Measurements from ENCODE around the gene HCFC1R1.

DNA sequence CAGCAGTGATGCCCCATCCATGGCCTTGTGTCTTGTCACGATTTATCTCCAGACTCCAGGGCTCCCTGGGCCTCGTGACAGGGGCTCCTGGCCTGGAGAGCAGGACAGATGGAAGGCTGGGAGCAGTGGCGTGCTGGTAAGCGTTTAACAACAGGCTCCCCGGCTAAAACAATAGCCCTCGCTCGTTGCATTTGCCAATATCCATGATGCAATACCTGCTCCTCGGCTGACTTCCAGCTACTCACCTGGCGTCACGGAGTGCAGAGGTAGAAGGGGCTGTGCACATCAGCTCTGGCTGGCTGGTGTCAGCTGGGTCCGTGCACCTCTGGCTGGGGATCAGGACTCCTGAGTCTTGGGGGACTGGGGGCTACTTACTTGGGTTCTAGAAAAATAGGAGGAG is 14.5 kb upstream of the HCFC1R1 start:
- TF ChIP-seq, protein P1, sequence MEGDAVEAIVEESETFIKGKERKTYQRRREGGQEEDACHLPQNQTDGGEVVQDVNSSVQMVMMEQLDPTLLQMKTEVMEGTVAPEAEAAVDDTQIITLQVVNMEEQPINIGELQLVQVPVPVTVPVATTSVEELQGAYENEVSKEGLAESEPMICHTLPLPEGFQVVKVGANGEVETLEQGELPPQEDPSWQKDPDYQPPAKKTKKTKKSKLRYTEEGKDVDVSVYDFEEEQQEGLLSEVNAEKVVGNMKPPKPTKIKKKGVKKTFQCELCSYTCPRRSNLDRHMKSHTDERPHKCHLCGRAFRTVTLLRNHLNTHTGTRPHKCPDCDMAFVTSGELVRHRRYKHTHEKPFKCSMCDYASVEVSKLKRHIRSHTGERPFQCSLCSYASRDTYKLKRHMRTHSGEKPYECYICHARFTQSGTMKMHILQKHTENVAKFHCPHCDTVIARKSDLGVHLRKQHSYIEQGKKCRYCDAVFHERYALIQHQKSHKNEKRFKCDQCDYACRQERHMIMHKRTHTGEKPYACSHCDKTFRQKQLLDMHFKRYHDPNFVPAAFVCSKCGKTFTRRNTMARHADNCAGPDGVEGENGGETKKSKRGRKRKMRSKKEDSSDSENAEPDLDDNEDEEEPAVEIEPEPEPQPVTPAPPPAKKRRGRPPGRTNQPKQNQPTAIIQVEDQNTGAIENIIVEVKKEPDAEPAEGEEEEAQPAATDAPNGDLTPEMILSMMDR (conservative IDR thresholded peaks at IDR 0.05; ENCODE audit: low read depth, low read length) = no peak
- TF ChIP-seq EZH2 (IDR thresholded peaks at IDR 0.05; ENCODE audit: borderline replicate concordance, low read depth, low read length, poor library complexity, severe bottlenecking) = peak; percentile 8

Data from A673 (cell line).